Nephron progenitor cell (in vitro differentiated cells): ENCODE results near the gene NCAPG2.
A peak's percentile ranks its signal among the peaks of the same experiment; 100 is the strongest.

Experiments
- DNase-seq: peaks from one replicate; pipeline ENCODE4 v3.0.0; 2021
- H3K27ac Mint-ChIP-seq: 2 replicates; pipeline ENCODE4 v1.8.0; 2021; ENCODE audit warnings: mild to moderate bottlenecking, moderate library complexity, mixed read lengths
- H3K27me3 Mint-ChIP-seq: 2 replicates; pipeline ENCODE4 v1.8.0; 2021; ENCODE audit warnings: mild to moderate bottlenecking, low read depth, mixed read lengths; ENCODE audit not compliant: poor library complexity
- H3K36me3 Mint-ChIP-seq: 2 replicates; pipeline ENCODE4 v1.8.0; 2021; ENCODE audit warnings: low read depth, mixed read lengths
- H3K4me1 Mint-ChIP-seq: 2 replicates; pipeline ENCODE4 v1.8.0; 2021; ENCODE audit warnings: mixed read lengths
- H3K4me3 Mint-ChIP-seq: 2 replicates; pipeline ENCODE4 v1.8.0; 2021; ENCODE audit warnings: mild to moderate bottlenecking, moderate library complexity, mixed read lengths
- H3K9me3 Mint-ChIP-seq: 2 replicates; pipeline ENCODE4 v1.8.0; 2021; ENCODE audit warnings: mild to moderate bottlenecking, moderate library complexity, mixed read lengths
- TF ChIP-seq, protein P1 (sequence below): fragments of 200-600 bp; sonication (generic); IDR thresholded peaks from 2 replicates; pipeline ENCODE4 v1.5.0; 2021; ENCODE audit warnings: antibody characterized with exemption

The NCAPG2 gene, protein sequence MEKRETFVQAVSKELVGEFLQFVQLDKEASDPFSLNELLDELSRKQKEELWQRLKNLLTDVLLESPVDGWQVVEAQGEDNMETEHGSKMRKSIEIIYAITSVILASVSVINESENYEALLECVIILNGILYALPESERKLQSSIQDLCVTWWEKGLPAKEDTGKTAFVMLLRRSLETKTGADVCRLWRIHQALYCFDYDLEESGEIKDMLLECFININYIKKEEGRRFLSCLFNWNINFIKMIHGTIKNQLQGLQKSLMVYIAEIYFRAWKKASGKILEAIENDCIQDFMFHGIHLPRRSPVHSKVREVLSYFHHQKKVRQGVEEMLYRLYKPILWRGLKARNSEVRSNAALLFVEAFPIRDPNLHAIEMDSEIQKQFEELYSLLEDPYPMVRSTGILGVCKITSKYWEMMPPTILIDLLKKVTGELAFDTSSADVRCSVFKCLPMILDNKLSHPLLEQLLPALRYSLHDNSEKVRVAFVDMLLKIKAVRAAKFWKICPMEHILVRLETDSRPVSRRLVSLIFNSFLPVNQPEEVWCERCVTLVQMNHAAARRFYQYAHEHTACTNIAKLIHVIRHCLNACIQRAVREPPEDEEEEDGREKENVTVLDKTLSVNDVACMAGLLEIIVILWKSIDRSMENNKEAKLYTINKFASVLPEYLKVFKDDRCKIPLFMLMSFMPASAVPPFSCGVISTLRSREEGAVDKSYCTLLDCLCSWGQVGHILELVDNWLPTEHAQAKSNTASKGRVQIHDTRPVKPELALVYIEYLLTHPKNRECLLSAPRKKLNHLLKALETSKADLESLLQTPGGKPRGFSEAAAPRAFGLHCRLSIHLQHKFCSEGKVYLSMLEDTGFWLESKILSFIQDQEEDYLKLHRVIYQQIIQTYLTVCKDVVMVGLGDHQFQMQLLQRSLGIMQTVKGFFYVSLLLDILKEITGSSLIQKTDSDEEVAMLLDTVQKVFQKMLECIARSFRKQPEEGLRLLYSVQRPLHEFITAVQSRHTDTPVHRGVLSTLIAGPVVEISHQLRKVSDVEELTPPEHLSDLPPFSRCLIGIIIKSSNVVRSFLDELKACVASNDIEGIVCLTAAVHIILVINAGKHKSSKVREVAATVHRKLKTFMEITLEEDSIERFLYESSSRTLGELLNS

DNA sequence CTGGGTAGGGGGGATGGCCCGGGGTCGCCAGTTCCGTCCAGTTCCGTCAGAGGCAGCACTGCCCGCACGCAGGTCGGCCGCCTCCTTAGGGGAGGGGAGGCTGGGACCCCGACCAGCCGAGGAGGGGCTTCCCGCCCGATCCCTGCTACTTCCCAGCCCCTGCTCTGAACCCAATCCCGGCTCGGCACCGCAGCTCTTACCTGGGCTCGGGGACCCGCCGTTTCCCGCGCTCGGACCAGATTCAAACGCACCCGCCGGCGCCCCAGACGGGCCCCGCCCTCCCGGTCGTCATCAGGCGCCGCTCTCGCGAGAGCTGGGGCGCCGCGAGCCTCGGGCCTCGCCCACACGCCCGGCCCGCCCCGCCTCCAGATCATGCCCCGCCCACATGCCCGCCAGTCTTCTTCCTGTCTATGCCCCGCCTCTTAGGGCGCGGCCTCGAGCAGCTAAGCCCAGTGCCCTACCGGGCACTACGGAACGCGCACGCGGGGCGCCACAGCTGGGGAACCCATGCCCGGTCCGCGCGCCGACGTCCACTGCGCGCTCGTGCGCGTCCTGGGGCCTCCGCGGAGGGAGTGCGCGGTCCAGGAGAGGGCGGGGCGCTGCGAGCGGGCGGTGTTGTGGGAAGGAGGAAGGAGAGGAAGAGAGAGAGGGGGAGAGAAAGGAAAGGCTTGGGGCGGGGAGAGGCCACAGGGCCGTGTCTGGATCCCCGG is at the start of gene NCAPG2:
TSS of gene NCAPG2 (minus strand) at position 281 of the 710 bp plus-strand sequence. CDS start 2,905 bp downstream, outside the sequence.
- peak within 1 kb of the TSS; percentile 82 for H3K4me3 Mint-ChIP-seq
- peaks cover 4% of the 10 kb centered on the region for H3K27me3 Mint-ChIP-seq
- DNase-seq = peak; percentile 99
- peaks cover 38% of the 10 kb centered on the region for H3K4me1 Mint-ChIP-seq
- peaks cover 4% of the 10 kb centered on the region for H3K9me3 Mint-ChIP-seq
- TF ChIP-seq, protein P1, sequence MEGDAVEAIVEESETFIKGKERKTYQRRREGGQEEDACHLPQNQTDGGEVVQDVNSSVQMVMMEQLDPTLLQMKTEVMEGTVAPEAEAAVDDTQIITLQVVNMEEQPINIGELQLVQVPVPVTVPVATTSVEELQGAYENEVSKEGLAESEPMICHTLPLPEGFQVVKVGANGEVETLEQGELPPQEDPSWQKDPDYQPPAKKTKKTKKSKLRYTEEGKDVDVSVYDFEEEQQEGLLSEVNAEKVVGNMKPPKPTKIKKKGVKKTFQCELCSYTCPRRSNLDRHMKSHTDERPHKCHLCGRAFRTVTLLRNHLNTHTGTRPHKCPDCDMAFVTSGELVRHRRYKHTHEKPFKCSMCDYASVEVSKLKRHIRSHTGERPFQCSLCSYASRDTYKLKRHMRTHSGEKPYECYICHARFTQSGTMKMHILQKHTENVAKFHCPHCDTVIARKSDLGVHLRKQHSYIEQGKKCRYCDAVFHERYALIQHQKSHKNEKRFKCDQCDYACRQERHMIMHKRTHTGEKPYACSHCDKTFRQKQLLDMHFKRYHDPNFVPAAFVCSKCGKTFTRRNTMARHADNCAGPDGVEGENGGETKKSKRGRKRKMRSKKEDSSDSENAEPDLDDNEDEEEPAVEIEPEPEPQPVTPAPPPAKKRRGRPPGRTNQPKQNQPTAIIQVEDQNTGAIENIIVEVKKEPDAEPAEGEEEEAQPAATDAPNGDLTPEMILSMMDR = no peak
- H3K27ac Mint-ChIP-seq = no peak within 1 kb of the TSS
- H3K36me3 Mint-ChIP-seq = peaks cover 16% of the 10 kb centered on the region

DNA sequence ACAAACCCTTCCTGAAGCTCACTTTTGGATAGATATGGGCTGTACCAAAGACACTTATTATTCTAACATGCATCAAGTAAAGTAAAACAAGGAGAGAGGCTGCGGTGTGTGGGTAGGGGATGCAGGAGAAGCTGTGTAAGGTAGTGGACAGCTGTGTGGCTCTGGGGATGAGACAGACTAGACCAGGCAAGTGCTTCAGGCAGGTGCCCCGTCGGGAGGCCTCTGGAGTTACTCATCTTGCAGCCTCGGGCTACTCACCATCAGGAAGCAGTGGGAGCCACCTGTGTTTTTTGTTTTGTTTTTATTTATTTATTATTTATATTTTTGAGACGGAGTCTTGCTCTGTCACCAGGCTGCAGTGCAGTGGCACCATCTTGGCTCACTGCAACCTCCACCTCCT is 49.3 kb upstream of the NCAPG2 start:
- Mint-ChIP-seq H3K4me1 (no peaks in the 10 kb centered on the region), H3K27ac (no peak overlapping the region), H3K27me3 (peaks cover 2% of the 10 kb centered on the region), H3K9me3 (no peaks in the 10 kb centered on the region), H3K4me3 (no peak overlapping the region), H3K36me3 (peaks cover 46% of the 10 kb centered on the region)
- DNase-seq = no peak
- TF ChIP-seq, protein P1 = no peak

DNA sequence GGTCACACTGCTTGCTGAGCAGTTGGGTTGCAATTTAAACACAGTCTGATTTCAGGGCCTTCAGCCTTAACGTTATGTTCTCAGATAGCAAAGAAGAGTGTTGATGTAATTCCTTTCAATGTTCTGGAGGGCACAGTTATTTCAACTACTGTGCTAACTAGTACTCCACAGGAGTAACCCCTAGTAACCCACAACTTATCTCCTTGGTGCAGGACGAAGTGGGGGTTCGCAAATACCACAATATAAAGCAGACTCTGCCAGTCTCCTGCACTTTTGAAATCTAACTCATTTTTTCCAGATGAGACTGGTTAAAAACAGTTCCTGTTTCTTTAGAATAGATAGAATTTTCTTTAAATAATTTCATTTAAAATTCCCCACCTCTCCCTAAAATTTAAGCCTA is 47.1 kb upstream of the NCAPG2 start:
- H3K4me3 Mint-ChIP-seq = no peak overlapping the region
- no peak for DNase-seq
- TF ChIP-seq, protein P1 = no peak
- no peaks in the 10 kb centered on the region for H3K27me3 Mint-ChIP-seq
- H3K9me3 Mint-ChIP-seq = no peaks in the 10 kb centered on the region
- no peak overlapping the region for H3K27ac Mint-ChIP-seq
- peaks cover 41% of the 10 kb centered on the region for H3K36me3 Mint-ChIP-seq
- no peaks in the 10 kb centered on the region for H3K4me1 Mint-ChIP-seq

DNA sequence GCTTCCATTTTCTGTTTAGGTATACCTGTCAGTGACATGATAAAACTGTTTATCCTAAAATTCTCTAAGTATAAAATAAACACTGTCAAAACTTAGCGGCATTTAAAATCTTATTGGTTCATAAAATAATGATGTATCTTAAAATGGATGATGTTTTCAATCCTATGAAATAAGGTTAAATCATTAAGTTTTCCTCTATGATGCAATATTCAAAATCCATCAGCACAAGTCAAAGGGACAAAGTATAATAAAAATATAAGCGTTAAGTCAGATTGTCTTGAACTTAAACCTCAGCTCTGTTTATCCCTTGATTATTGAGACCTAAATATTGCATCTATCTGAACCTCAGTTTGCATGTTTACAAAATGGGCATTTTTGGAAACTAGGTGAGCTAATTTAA is 46.6 kb upstream of the NCAPG2 start:
- Mint-ChIP-seq H3K4me3 (no peak overlapping the region), H3K36me3 (peaks cover 44% of the 10 kb centered on the region), H3K9me3 (no peaks in the 10 kb centered on the region)

DNA sequence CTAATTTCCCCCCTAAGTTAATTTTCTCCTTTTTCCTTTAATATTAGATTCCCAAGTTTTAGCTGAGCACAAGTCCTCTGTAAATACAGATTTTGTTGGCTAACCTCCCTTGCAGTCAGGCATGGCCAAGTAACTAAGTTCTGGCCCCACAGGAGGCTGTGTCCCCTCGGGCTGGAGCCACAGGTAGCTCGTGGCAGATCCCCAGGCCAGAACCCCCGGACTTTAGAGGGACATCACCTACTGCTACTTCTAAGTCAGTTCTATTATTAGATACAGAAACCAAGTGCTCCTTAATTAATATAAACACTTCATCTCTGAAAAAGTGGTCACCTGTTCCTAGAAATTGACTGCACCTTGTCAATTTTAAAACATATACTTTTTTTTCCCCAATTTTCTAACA is 46.1 kb upstream of the NCAPG2 start:
- H3K27ac Mint-ChIP-seq = no peak overlapping the region
- no peaks in the 10 kb centered on the region for H3K27me3 Mint-ChIP-seq
- peaks cover 46% of the 10 kb centered on the region for H3K36me3 Mint-ChIP-seq
- H3K4me3 Mint-ChIP-seq = no peak overlapping the region
- no peaks in the 10 kb centered on the region for H3K4me1 Mint-ChIP-seq
- TF ChIP-seq, protein P1 = no peak
- no peaks in the 10 kb centered on the region for H3K9me3 Mint-ChIP-seq
- DNase-seq = no peak

More for the DNA sequence above, 46.6 kb upstream of the NCAPG2 start:
- Mint-ChIP-seq H3K27me3 (no peaks in the 10 kb centered on the region), H3K4me1 (no peaks in the 10 kb centered on the region), H3K27ac (no peak overlapping the region)
- no peak for DNase-seq
- TF ChIP-seq, protein P1 = no peak
